ENCODE measurements around the gene VWA5B2. TPM values are rescaled to one million over a fixed set of nuclear protein-coding genes. Genes with fewer than 3 reads are reported as not detected.

VWA5B2 gene
- total and polyA plus RNA-seq, 2 of the 13 experiments (the other 11 are each of a cell fraction or from before 2014, with no cell fraction given) = 0.03 to 0.04 TPM

DNA sequence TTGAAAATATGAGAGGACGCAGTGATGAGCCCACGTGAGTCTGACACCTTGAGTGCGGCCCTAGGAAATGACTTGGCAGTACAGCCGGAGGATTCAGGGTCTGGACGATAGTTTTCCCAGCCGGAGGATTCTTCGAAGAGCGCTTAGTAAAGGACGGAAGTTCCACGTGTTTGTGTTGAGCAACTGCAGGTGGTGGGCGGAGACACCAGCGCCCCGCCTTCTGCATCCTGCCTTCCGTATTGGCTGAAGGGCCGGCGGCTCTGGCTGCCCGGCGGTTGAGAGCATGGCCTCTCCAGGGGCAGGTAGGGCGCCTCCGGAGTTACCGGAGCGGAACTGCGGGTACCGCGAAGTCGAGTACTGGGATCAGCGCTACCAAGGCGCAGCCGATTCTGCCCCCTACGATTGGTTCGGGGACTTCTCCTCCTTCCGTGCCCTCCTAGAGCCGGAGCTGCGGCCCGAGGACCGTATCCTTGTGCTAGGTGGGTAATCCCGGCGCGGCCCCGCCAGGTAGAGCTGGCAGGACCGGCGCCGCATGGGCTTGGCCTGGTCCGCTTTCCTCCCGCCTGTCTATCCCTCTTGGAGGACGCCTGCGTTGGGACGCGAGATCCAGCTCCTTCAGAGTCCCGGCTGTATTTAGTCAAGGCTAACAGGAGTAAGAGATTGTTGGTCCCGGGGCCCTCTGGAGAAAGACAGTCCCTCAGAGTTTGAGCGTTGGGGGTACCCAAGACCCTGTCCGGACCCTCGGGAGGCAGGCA, 20.2 kb downstream of the VWA5B2 start, which contains the start of gene EEF1AKMT4 (continued):
- TF ChIP-seq, protein P1, sequence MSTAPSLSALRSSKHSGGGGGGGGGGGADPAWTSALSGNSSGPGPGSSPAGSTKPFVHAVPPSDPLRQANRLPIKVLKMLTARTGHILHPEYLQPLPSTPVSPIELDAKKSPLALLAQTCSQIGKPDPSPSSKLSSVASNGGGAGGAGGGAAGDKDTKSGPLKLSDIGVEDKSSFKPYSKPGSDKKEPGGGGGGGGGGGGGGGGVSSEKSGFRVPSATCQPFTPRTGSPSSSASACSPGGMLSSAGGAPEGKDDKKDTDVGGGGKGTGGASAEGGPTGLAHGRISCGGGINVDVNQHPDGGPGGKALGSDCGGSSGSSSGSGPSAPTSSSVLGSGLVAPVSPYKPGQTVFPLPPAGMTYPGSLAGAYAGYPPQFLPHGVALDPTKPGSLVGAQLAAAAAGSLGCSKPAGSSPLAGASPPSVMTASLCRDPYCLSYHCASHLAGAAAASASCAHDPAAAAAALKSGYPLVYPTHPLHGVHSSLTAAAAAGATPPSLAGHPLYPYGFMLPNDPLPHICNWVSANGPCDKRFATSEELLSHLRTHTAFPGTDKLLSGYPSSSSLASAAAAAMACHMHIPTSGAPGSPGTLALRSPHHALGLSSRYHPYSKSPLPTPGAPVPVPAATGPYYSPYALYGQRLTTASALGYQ (CRISPR knock-in tag; IDR thresholded peaks at IDR 0.05) = peak; percentile 16; the same call in 1 of the 2 replicates
- TF ChIP-seq GLI4 (CRISPR knock-in tag; IDR thresholded peaks at IDR 0.05; ENCODE audit: borderline replicate concordance) (peak; percentile 69; the same call in 1 of the 2 replicates), RAD51 (IDR thresholded peaks at IDR 0.05; ENCODE audit: borderline replicate concordance) (no peak), ZNF572 (CRISPR knock-in tag; IDR thresholded peaks at IDR 0.05) (no peak), SIX4 (CRISPR knock-in tag; IDR thresholded peaks at IDR 0.05) (no peak), BRCA1 (CRISPR knock-in tag; IDR thresholded peaks at IDR 0.05) (0 out of 2 replicates have a peak, but pooled peaks have one; percentile 83), ZMYM3 (CRISPR knock-in tag; IDR thresholded peaks at IDR 0.05) (no peak), CENPT (CRISPR knock-in tag; IDR thresholded peaks at IDR 0.05; ENCODE audit: low read depth) (no peak), FOXA1 (IDR thresholded peaks at IDR 0.05) (no peak), FOXA1 (CRISPR knock-in tag; IDR thresholded peaks at IDR 0.05) (0 out of 2 replicates have a peak, but pooled peaks have one; percentile 5), ZNF382 (CRISPR knock-in tag; IDR thresholded peaks at IDR 0.05; ENCODE audit: borderline replicate concordance) (no peak), IKZF1 (IDR thresholded peaks at IDR 0.05) (no peak), DNMT1 (CRISPR knock-in tag; IDR thresholded peaks at IDR 0.05) (no peak), ZNF235 (CRISPR knock-in tag; IDR thresholded peaks at IDR 0.05; ENCODE audit: borderline replicate concordance) (peak; percentile 30; the same call in 1 of the 2 replicates), ZNF441 (CRISPR knock-in tag; IDR thresholded peaks at IDR 0.05; ENCODE audit: borderline replicate concordance) (peak; percentile 66; the same call in 1 of the 2 replicates), ZNF703 (CRISPR knock-in tag; IDR thresholded peaks at IDR 0.05; ENCODE audit: borderline replicate concordance) (no peak), MIER2 (CRISPR knock-in tag; IDR thresholded peaks at IDR 0.05) (peak; percentile 69; the same call in 1 of the 2 replicates), JUND (CRISPR knock-in tag; IDR thresholded peaks at IDR 0.05) (no peak)
- TF ChIP-seq, protein P2, sequence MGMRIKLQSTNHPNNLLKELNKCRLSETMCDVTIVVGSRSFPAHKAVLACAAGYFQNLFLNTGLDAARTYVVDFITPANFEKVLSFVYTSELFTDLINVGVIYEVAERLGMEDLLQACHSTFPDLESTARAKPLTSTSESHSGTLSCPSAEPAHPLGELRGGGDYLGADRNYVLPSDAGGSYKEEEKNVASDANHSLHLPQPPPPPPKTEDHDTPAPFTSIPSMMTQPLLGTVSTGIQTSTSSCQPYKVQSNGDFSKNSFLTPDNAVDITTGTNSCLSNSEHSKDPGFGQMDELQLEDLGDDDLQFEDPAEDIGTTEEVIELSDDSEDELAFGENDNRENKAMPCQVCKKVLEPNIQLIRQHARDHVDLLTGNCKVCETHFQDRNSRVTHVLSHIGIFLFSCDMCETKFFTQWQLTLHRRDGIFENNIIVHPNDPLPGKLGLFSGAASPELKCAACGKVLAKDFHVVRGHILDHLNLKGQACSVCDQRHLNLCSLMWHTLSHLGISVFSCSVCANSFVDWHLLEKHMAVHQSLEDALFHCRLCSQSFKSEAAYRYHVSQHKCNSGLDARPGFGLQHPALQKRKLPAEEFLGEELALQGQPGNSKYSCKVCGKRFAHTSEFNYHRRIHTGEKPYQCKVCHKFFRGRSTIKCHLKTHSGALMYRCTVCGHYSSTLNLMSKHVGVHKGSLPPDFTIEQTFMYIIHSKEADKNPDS (CRISPR knock-in tag; IDR thresholded peaks at IDR 0.05) = no peak
- TF ChIP-seq, protein P3, sequence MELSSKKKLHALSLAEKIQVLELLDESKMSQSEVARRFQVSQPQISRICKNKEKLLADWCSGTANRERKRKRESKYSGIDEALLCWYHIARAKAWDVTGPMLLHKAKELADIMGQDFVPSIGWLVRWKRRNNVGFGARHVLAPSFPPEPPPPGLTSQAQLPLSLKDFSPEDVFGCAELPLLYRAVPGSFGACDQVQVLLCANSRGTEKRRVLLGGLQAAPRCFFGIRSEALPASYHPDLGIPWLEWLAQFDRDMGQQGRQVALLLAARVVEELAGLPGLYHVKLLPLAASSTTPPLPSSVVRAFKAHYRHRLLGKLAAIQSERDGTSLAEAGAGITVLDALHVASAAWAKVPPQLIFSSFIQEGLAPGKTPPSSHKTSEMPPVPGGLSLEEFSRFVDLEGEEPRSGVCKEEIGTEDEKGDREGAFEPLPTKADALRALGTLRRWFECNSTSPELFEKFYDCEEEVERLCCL (CRISPR knock-in tag; IDR thresholded peaks at IDR 0.05; ENCODE audit: borderline replicate concordance) = no peak
- TF ChIP-seq, protein P4, sequence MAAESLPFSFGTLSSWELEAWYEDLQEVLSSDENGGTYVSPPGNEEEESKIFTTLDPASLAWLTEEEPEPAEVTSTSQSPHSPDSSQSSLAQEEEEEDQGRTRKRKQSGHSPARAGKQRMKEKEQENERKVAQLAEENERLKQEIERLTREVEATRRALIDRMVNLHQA (CRISPR knock-in tag; IDR thresholded peaks at IDR 0.05) = no peak
- TF ChIP-seq, protein P5, sequence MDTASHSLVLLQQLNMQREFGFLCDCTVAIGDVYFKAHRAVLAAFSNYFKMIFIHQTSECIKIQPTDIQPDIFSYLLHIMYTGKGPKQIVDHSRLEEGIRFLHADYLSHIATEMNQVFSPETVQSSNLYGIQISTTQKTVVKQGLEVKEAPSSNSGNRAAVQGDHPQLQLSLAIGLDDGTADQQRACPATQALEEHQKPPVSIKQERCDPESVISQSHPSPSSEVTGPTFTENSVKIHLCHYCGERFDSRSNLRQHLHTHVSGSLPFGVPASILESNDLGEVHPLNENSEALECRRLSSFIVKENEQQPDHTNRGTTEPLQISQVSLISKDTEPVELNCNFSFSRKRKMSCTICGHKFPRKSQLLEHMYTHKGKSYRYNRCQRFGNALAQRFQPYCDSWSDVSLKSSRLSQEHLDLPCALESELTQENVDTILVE (CRISPR knock-in tag; IDR thresholded peaks at IDR 0.05) = peak; percentile 69
- TF ChIP-seq, protein P6, sequence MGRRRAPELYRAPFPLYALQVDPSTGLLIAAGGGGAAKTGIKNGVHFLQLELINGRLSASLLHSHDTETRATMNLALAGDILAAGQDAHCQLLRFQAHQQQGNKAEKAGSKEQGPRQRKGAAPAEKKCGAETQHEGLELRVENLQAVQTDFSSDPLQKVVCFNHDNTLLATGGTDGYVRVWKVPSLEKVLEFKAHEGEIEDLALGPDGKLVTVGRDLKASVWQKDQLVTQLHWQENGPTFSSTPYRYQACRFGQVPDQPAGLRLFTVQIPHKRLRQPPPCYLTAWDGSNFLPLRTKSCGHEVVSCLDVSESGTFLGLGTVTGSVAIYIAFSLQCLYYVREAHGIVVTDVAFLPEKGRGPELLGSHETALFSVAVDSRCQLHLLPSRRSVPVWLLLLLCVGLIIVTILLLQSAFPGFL (CRISPR knock-in tag; IDR thresholded peaks at IDR 0.05) = no peak

Data from HepG2 (cell line).